Cardiac muscle cell (in vitro differentiated cells and primary cell): ENCODE measurements around the gene IL13. TPM values are rescaled to one million over a fixed set of nuclear protein-coding genes. Genes with fewer than 3 reads are reported as not detected.

ENCODE experiments used
- DNase-seq, 2 donors: peaks; one replicate each; pipeline versions ENCODE4 v3.0.0 to v3.0.0-alpha.2; 2010 to 2017; ENCODE audit warnings: low read depth in 1 of 2, low spot score in 1 of 2
- H3K27ac ChIP-seq: fragments of 200-600 bp; sonication (generic); 2 replicates; pipeline ENCODE4 v1.5.1; 2016
- H3K27me3 ChIP-seq: fragments of 200-600 bp; sonication (generic); 2 replicates; pipeline ENCODE4 v1.6.0; 2016; ENCODE audit warnings: control low read depth
- H3K36me3 ChIP-seq: fragments of 200-600 bp; sonication (generic); 2 replicates; pipeline ENCODE4 v1.5.1; 2016; ENCODE audit warnings: control low read depth
- H3K4me1 ChIP-seq: fragments of 200-600 bp; sonication (generic); 2 replicates; pipeline ENCODE4 v1.8.1; 2017; ENCODE audit warnings: low read depth, mild to moderate bottlenecking, mixed run types
- H3K4me3 ChIP-seq: fragments of 200-600 bp; sonication (generic); 2 replicates; pipeline ENCODE4 v1.5.1; 2016; ENCODE audit warnings: mild to moderate bottlenecking
- H3K9me3 ChIP-seq: fragments of 200-600 bp; sonication (generic); 2 replicates; pipeline ENCODE4 v1.5.1; 2017; ENCODE audit warnings: low read depth, mild to moderate bottlenecking, control low read depth
- CTCF ChIP-seq: IDR thresholded peaks from 2 replicates; pipeline ENCODE4 v1.5.1; 2012; ENCODE audit warnings: low read depth, mild to moderate bottlenecking, low read length
- polyA plus RNA-seq: library from polyadenylated mRNA; unstranded; fragments of >200 nt; fragmentation: Nextera tagmentation; extraction: Ambion mirVana; gene quantifications from 2 replicates; pipeline ENCODE4 v1.2.1, GENCODE V29; 2016
- total RNA-seq: library from RNA; depleted of rRNA; stranded (reverse); fragments of >200 nt; gene quantifications from 2 replicates; pipeline ENCODE4 v1.2.3, GENCODE V29; 2016

The IL13 gene
- total and polyA plus RNA-seq, 2 experiments from 2014 or later = not detected

GRCh38 chr5:132639706-132640130 is 18.3 kb upstream of the IL13 start:
- no peak for DNase-seq
- no peak for TF ChIP-seq CTCF
- H3K27ac ChIP-seq = no peak overlapping the region
- no peak overlapping the region for H3K4me3 ChIP-seq
- H3K4me1 ChIP-seq = no peaks in the 10 kb centered on the region
- no peaks in the 10 kb centered on the region for H3K27me3 ChIP-seq
- no peaks in the 10 kb centered on the region for H3K9me3 ChIP-seq
- H3K36me3 ChIP-seq = peaks cover 6% of the 10 kb centered on the region

GRCh38 chr5:132640613-132641012 is 17.4 kb upstream of the IL13 start:
- Histone ChIP-seq H3K36me3 (peaks cover 6% of the 10 kb centered on the region), H3K9me3 (no peaks in the 10 kb centered on the region), H3K27ac (no peak overlapping the region), H3K27me3 (no peaks in the 10 kb centered on the region), H3K4me3 (no peak overlapping the region), H3K4me1 (no peaks in the 10 kb centered on the region)
- DNase-seq = no peak
- TF ChIP-seq CTCF = no peak

GRCh38 chr5:132641241-132641723 is 16.7 kb upstream of the IL13 start:
- no peaks in the 10 kb centered on the region for H3K4me1 ChIP-seq
- H3K9me3 ChIP-seq = no peaks in the 10 kb centered on the region
- no peak for TF ChIP-seq CTCF
- no peak overlapping the region for H3K27ac ChIP-seq
- H3K27me3 ChIP-seq = no peaks in the 10 kb centered on the region
- no peak overlapping the region for H3K4me3 ChIP-seq
- no peak for DNase-seq
- H3K36me3 ChIP-seq = peaks cover 6% of the 10 kb centered on the region

- DNase-seq = no peak
- H3K36me3 ChIP-seq = peaks cover 6% of the 10 kb centered on the region
Observed at GRCh38 chr5:132641841-132642240, 16.1 kb upstream of the IL13 start.

GRCh38 chr5:132644177-132644576 is 13.8 kb upstream of the IL13 start:
- DNase-seq = no peak
- H3K9me3 ChIP-seq = no peaks in the 10 kb centered on the region
- H3K27ac ChIP-seq = no peak overlapping the region
- H3K27me3 ChIP-seq = no peaks in the 10 kb centered on the region
- TF ChIP-seq CTCF = no peak
- H3K4me3 ChIP-seq = no peak overlapping the region
- H3K36me3 ChIP-seq = no peaks in the 10 kb centered on the region
- no peaks in the 10 kb centered on the region for H3K4me1 ChIP-seq

More at GRCh38 chr5:132641841-132642240, 16.1 kb upstream of the IL13 start:
- Histone ChIP-seq H3K4me1 (no peaks in the 10 kb centered on the region), H3K4me3 (no peak overlapping the region), H3K27ac (no peak overlapping the region), H3K9me3 (no peaks in the 10 kb centered on the region), H3K27me3 (no peaks in the 10 kb centered on the region)
- TF ChIP-seq CTCF = no peak
